H1 (cell line): ENCODE results near the gene C1QTNF4. TPM values are rescaled to one million over a fixed set of nuclear protein-coding genes. Genes with fewer than 3 reads are reported as not detected.

Source experiments
- CTCF ChIA-PET: fragments of 300-600 bp; sonication (Branson Sonifier 250); formaldehyde crosslinking; loops from one replicate; lab custom pipeline; 2021; ENCODE audit not compliant: partially characterized antibody; lab: Charles Lee
- POLR2A ChIA-PET: fragments of 300-600 bp; sonication (Branson Sonifier 250); formaldehyde crosslinking; loops from one replicate; lab custom pipeline; 2021; ENCODE audit warnings: inconsistent platforms; ENCODE audit not compliant: partially characterized antibody; lab: Charles Lee
- DNase-seq, 2 experiments: peaks; one replicate each; pipeline versions ENCODE4 v3.0.0 to v3.0.0-alpha.2; 2010 to 2022; ENCODE audit warnings: low spot score in 2 of 2, low read depth in 1 of 2, mixed read lengths in 1 of 2
- FAIRE-seq: peaks from 2 replicates; lab custom pipeline; 2011; peaks lifted over from hg19 to GRCh38; lab: Jason Lieb, UNC
- H2AFZ ChIP-seq: 2 replicates; pipeline ENCODE4 v1.8.1; 2012; ENCODE audit warnings: low read length, inconsistent platforms
- H2AK5ac ChIP-seq: 2 replicates; pipeline ENCODE4 v1.6.1; 2013; ENCODE audit warnings: low read depth, low read length
- H2BK120ac ChIP-seq: replicated peaks from 2 replicates; pipeline ENCODE3; 2013; ENCODE audit warnings: low read depth, low read length, inconsistent platforms
- H2BK12ac ChIP-seq: 2 replicates; pipeline ENCODE4 v1.6.1; 2013; ENCODE audit warnings: low read depth, low read length
- H2BK15ac ChIP-seq: 2 replicates; pipeline ENCODE4 v1.6.1; 2013; ENCODE audit warnings: low read length
- H2BK20ac ChIP-seq: 2 replicates; pipeline ENCODE4 v1.6.1; 2013; ENCODE audit warnings: low read length
- H2BK5ac ChIP-seq: 2 replicates; pipeline ENCODE4 v1.6.1; 2013; ENCODE audit warnings: low read depth, low read length
- H3K14ac ChIP-seq: 2 replicates; pipeline ENCODE4 v1.6.1; 2013; ENCODE audit warnings: inconsistent platforms; ENCODE audit not compliant: insufficient read length
- H3K18ac ChIP-seq: 2 replicates; pipeline ENCODE4 v1.6.1; 2013; ENCODE audit warnings: low read length; ENCODE audit errors: extremely low read depth
- H3K23ac ChIP-seq: 2 replicates; pipeline ENCODE4 v1.6.1; 2013; ENCODE audit warnings: inconsistent platforms; ENCODE audit not compliant: insufficient read length
- H3K23me2 ChIP-seq: 2 replicates; pipeline ENCODE4 v1.6.1; 2013; ENCODE audit warnings: low read depth, low read length
- H3K27ac ChIP-seq: 2 replicates; pipeline ENCODE4 v1.6.1; 2011; ENCODE audit warnings: low read depth, low read length, inconsistent platforms
- H3K27me3 ChIP-seq, 4 experiments: replicated peaks in 1 of 4; 1 replicate in 1 of 4; 2 replicates in 3 of 4; pipeline versions ENCODE4 v1.6.1 to v1.8.1; 2011 to 2013; ENCODE audit warnings: low read length in 3 of 4, mild to moderate bottlenecking in 3 of 4, inconsistent platforms in 2 of 4, mixed read lengths in 2 of 4, moderate library complexity in 1 of 4; ENCODE audit not compliant: control insufficient read depth in 3 of 4, insufficient read depth in 3 of 4; ENCODE audit errors: extremely low read depth in 1 of 4
- H3K36me3 ChIP-seq, 4 experiments: 2 replicates each; pipeline versions ENCODE4 v1.6.1 to v1.8.1; 2011 to 2013; ENCODE audit warnings: mild to moderate bottlenecking in 4 of 4, low read length in 3 of 4, moderate library complexity in 2 of 4, control low read depth in 1 of 4, inconsistent platforms in 1 of 4; ENCODE audit not compliant: insufficient read depth in 4 of 4, control insufficient read depth in 2 of 4
- H3K4ac ChIP-seq: replicated peaks from 2 replicates; pipeline ENCODE3; 2013; ENCODE audit warnings: low read length, low read depth, mixed read lengths, inconsistent platforms; ENCODE audit not compliant: insufficient read length
- H3K4me1 ChIP-seq, 4 experiments: replicated peaks in 1 of 4; 1 replicate in 1 of 4; 2 replicates in 3 of 4; pipeline versions ENCODE4 v1.6.1 to v1.8.1; 2011 to 2013; ENCODE audit warnings: low read length in 3 of 4, inconsistent platforms in 2 of 4, mixed read lengths in 1 of 4; ENCODE audit not compliant: insufficient read depth in 4 of 4, control insufficient read depth in 3 of 4
- H3K4me2 ChIP-seq, 2 experiments: 2 replicates each; pipeline versions ENCODE4 v1.6.1 to v1.8.1; 2011 to 2013; ENCODE audit warnings: low read depth in 2 of 2, low read length in 2 of 2, control low read depth in 1 of 2, inconsistent platforms in 1 of 2, mild to moderate bottlenecking in 1 of 2; ENCODE audit not compliant: insufficient read depth in 1 of 2
- H3K4me3 ChIP-seq, 4 experiments: fragments of 200-600, 300-600 bp in 1 of 4; sonication (generic), shearing (Covaris generic), sonication (Bioruptor Twin) in 1 of 4; 2 replicates each; pipeline versions ENCODE4 v1.5.1 to v1.8.1; 2011 to 2016; ENCODE audit warnings: low read length in 4 of 4, low read depth in 3 of 4, control low read depth in 2 of 4, inconsistent platforms in 2 of 4, mild to moderate bottlenecking in 2 of 4, mixed read lengths in 1 of 4, moderate library complexity in 1 of 4; ENCODE audit not compliant: insufficient read depth in 2 of 4; ENCODE audit errors: extremely low read depth in 1 of 4
- H3K56ac ChIP-seq: replicated peaks from 2 replicates; pipeline ENCODE3; 2013; ENCODE audit warnings: low read depth, mild to moderate bottlenecking, mixed read lengths, low read length, inconsistent platforms; ENCODE audit not compliant: insufficient read length
- H3K79me1 ChIP-seq: 2 replicates; pipeline ENCODE4 v1.6.1; 2013; ENCODE audit warnings: low read depth, low read length, control low read depth
- H3K79me2 ChIP-seq, 2 experiments: 2 replicates each; pipeline versions ENCODE4 v1.6.1 to v1.8.1; 2012 to 2013; ENCODE audit warnings: low read length in 2 of 2, mild to moderate bottlenecking in 2 of 2, inconsistent platforms in 1 of 2; ENCODE audit not compliant: insufficient read depth in 2 of 2, control insufficient read depth in 1 of 2
- H3K9ac ChIP-seq, 4 experiments: replicated peaks in 1 of 4; 1 replicate in 1 of 4; 2 replicates in 3 of 4; pipeline versions ENCODE4 v1.6.1 to v1.8.1; 2011 to 2013; ENCODE audit warnings: low read depth in 3 of 4, low read length in 3 of 4, control low read depth in 2 of 4, mild to moderate bottlenecking in 2 of 4, moderate library complexity in 2 of 4, inconsistent platforms in 1 of 4; ENCODE audit errors: extremely low read depth in 1 of 4
- H3K9me3 ChIP-seq, 2 experiments: 2 replicates each; pipeline versions ENCODE4 v1.6.1 to v1.8.1; 2012 to 2013; ENCODE audit warnings: mild to moderate bottlenecking in 2 of 2, moderate library complexity in 2 of 2, control low read depth in 1 of 2, inconsistent platforms in 1 of 2, low read depth in 1 of 2, low read length in 1 of 2, mixed read lengths in 1 of 2; ENCODE audit not compliant: insufficient read depth in 2 of 2
- H4K20me1 ChIP-seq, 2 experiments: replicated peaks in 1 of 2; 2 replicates each; pipeline versions ENCODE3 to v1.8.1; 2011 to 2013; ENCODE audit warnings: inconsistent platforms in 2 of 2, low read length in 2 of 2, mild to moderate bottlenecking in 1 of 2; ENCODE audit not compliant: insufficient read depth in 2 of 2, control insufficient read depth in 1 of 2
- H4K5ac ChIP-seq: 2 replicates; pipeline ENCODE4 v1.6.1; 2013; ENCODE audit warnings: low read length, low read depth, mixed read lengths, inconsistent platforms; ENCODE audit not compliant: insufficient read length
- H4K8ac ChIP-seq: 2 replicates; pipeline ENCODE4 v1.8.0; 2013; ENCODE audit warnings: mild to moderate bottlenecking, moderate library complexity, low read length, inconsistent platforms; ENCODE audit not compliant: insufficient read depth; ENCODE audit errors: extremely low read depth
- H4K91ac ChIP-seq: replicated peaks from 2 replicates; pipeline ENCODE3; 2013; ENCODE audit warnings: low read length, mixed read lengths, inconsistent platforms; ENCODE audit not compliant: insufficient read length
- ATF3 ChIP-seq: IDR thresholded peaks from 2 replicates; pipeline ENCODE4 v1.6.1; 2011; ENCODE audit warnings: low read depth, mild to moderate bottlenecking, low read length; ENCODE audit not compliant: insufficient read depth
- KDM1A ChIP-seq: fragments of 200-600, 300-600 bp; sonication (generic); IDR thresholded peaks from 2 replicates; pipeline ENCODE4 v1.7.1; 2016; ENCODE audit warnings: mild to moderate bottlenecking, low read length, borderline replicate concordance
- WGBS, 2 experiments: shearing (Covaris generic) in 1 of 2; methylation state at CpG; one replicate each; pipeline versions ENCODE4 v1.1.6 to v1.1.7; 2013 to 2015; ENCODE audit warnings: low lambda C conversion rate in 2 of 2, mixed read lengths in 2 of 2, inconsistent platforms in 1 of 2, low coverage in 1 of 2, missing lambda C conversion rate in 1 of 2; ENCODE audit not compliant: insufficient replicate concordance in 2 of 2, insufficient coverage in 1 of 2, insufficient read length in 1 of 2; ENCODE audit errors: extremely low coverage in 1 of 2, missing lambda C conversion rate in 1 of 2; 5-methylcytosine and 5-hydroxymethylcytosine counted together
- polyA plus RNA-seq, 7 experiments: library from polyadenylated mRNA; depleted of rRNA in 3 of 7; stranded (reverse) in 5 of 7; unstranded in 2 of 7; fragments of >200 nt in 5 of 7; fragments of 200-250 nt in 2 of 7; gene quantifications; 1 replicate in 5 of 7; 2 replicates in 1 of 7; 4 replicates in 1 of 7; pipeline versions ENCODE4 v1.2.1 to v1.2.3, GENCODE V29; 2011 to 2013; ENCODE audit warnings: missing spikeins in 2 of 7, mixed read lengths in 2 of 7
- total RNA-seq: library from RNA; stranded (reverse); fragmentation: NEBNext Ultra II Directional; extraction: Animal tissue kit (Norgen Biotek cat#: 25700); gene quantifications from 2 replicates; pipeline ENCODE4 v1.2.1, GENCODE V29; 2021

The C1QTNF4 gene
- total and polyA plus RNA-seq, 2 of the 8 experiments (the other 6 are each of a cell fraction or from before 2014, with no cell fraction given) = 3.9 to 6.0 TPM

DNA sequence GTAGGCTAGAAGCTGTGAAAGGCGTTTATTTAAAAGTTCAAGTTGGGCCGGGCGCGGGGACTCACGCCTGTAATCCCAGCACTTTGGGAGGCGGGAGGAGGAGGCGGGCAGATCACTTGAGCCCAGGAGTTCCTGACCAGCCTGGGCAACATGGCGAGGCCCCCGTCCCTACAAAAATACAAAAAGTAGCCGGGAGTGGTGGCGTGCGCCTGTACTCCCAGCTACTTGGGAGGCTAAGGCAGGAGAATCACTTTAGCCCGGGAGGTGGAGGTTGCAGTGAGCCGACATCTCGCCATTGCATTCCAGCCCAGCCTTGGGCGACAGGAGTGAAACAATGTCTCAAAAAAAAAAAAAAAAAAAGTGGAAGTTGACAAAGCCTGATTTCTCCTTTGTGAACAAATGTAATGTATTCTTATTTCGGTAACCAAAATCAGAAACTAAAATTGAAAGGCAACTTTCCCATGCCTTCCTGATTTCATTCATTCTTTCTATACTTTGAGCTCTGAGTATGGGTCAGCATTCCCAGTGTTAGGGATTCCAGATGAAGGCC is 28.0 kb downstream of the C1QTNF4 start:
- H3K56ac ChIP-seq = no peak overlapping the region
- WGBS, 2 experiments = 29% methylated on average over 17 of the region's 17 CpGs; no CpG with 5 or more reads in 1 of the 2 experiments
- no peaks in the 10 kb centered on the region for H3K27me3 ChIP-seq
- H4K5ac ChIP-seq = peak overlapping the region; percentile 67
- H4K8ac ChIP-seq = peak overlapping the region; percentile 84; the same call in 1 of the 2 replicates
- H2AK5ac ChIP-seq = no peak overlapping the region
- H3K4me3 ChIP-seq = peak overlapping the region; percentile 44 to 96 (median 95)
- H3K4me1 ChIP-seq = peaks cover 0 to 3% (median 1%) of the 10 kb centered on the region in 4 experiments; a peak in 1 of 7 replicates
- no peaks in the 10 kb centered on the region for H3K9me3 ChIP-seq
- H2BK15ac ChIP-seq = no peak overlapping the region
- 0 out of 2 replicates have a peak overlapping the region, but pooled peaks have one; percentile 60 for H2BK12ac ChIP-seq
- H3K79me2 ChIP-seq = peaks cover 0 to 13% of the 10 kb centered on the region in 2 experiments; a peak in 2 of 4 replicates
- peak overlapping the region; percentile 90 to 96 (median 94) for H3K9ac ChIP-seq
- ChIA-PET POLR2A (interaction anchor here (0.6 to 6.6 kb wide), 16 partner anchors 8 to 81 kb away, joined by 3 to 83 read pairs (median 6); partner anchors contain the start of genes C1QTNF4, CELF1, FAM180B and KBTBD4), CTCF (interaction anchor here (0.6 to 1.0 kb wide), 6 partner anchors 10 to 896 kb away, joined by 3 to 6 read pairs (median 4); partner anchors contain the start of gene CELF1)
- H2BK20ac ChIP-seq = no peak overlapping the region
- H3K36me3 ChIP-seq = peaks cover under 1 to 12% (median 2%) of the 10 kb centered on the region in 4 experiments; a peak in 3 of 8 replicates
- H3K23ac ChIP-seq = no peak overlapping the region
- peaks cover 3% of the 10 kb centered on the region; the same call in 1 of the 2 replicates for H3K23me2 ChIP-seq
- peaks cover 3% of the 10 kb centered on the region; the same call in 1 of the 2 replicates for H3K79me1 ChIP-seq
- no peak overlapping the region for H2AFZ ChIP-seq
- H2BK5ac ChIP-seq = peak overlapping the region; percentile 78; the same call in 1 of the 2 replicates
- H3K27ac ChIP-seq = peak overlapping the region; percentile 53; the same call in 1 of the 2 replicates
- H3K14ac ChIP-seq = no peak overlapping the region
- H3K4me2 ChIP-seq = peak overlapping the region; percentile 60 to 77
- FAIRE-seq (no peak), DNase-seq (no peak)
- no peak overlapping the region for H2BK120ac ChIP-seq
- peak overlapping the region; percentile 97 for H3K18ac ChIP-seq
- H4K91ac ChIP-seq = peak overlapping the region; percentile 8
- no peak for TF ChIP-seq ATF3
- TF ChIP-seq KDM1A = 0 out of 2 replicates have a peak, but pooled peaks have one; percentile 60
- peaks cover 0 to 4% of the 10 kb centered on the region in 2 experiments for H4K20me1 ChIP-seq
- H3K4ac ChIP-seq = no peak overlapping the region
